Measurements from ENCODE around the gene MMP24. TPM values are rescaled to one million over a fixed set of nuclear protein-coding genes. Genes with fewer than 3 reads are reported as not detected.
"Not testable (repeated sequence)": the region's sequence is repeated elsewhere in the genome, so short reads cannot be mapped to it uniquely, and the experiment has no call there.

Gene MMP24
- total RNA-seq, 1 donor from 2014 or later = 0.35 TPM

- no peak for DNase-seq (ENCODE audit: low spot score)
These were observed 30.9 kb downstream of the MMP24 start for GRCh38 chr20:35257175-35257909.

GRCh38 chr20:35260426-35260825, 33.9 kb downstream of the MMP24 start:
- DNase-seq (ENCODE audit: low spot score) = no peak

GRCh38 chr20:35262321-35262720, 35.8 kb downstream of the MMP24 start:
- not testable (repeated sequence) for DNase-seq (ENCODE audit: low spot score)

- not testable (repeated sequence) for DNase-seq (ENCODE audit: low spot score)
These were observed 36.4 kb downstream of the MMP24 start for GRCh38 chr20:35262731-35263531.

- no peak for DNase-seq (ENCODE audit: low spot score)
These were observed 37.2 kb downstream of the MMP24 start for GRCh38 chr20:35263532-35264341.

- no peak for DNase-seq (ENCODE audit: low spot score)
These were observed 38.3 kb downstream of the MMP24 start for GRCh38 chr20:35264755-35265154.

GRCh38 chr20:35267092-35267491, 40.6 kb downstream of the MMP24 start:
- no peak for DNase-seq (ENCODE audit: low spot score)

GRCh38 chr20:35269055-35269781, 42.7 kb downstream of the MMP24 start:
- no peak for DNase-seq (ENCODE audit: low spot score)

- DNase-seq (ENCODE audit: low spot score) = no peak
These were observed 43.8 kb downstream of the MMP24 start for GRCh38 chr20:35270021-35270902.

GRCh38 chr20:35271073-35271882, 44.8 kb downstream of the MMP24 start:
- DNase-seq (ENCODE audit: low spot score) = no peak

- no peak for DNase-seq (ENCODE audit: low spot score)
These were observed 45.4 kb downstream of the MMP24 start for GRCh38 chr20:35271904-35272303.

- DNase-seq (ENCODE audit: low spot score) = no peak
These were observed 47.1 kb downstream of the MMP24 start for GRCh38 chr20:35273449-35274171.

GRCh38 chr20:35274172-35275092, 47.9 kb downstream of the MMP24 start:
- no peak for DNase-seq (ENCODE audit: low spot score)

GRCh38 chr20:35275741-35276251, 49.3 kb downstream of the MMP24 start:
- no peak for DNase-seq (ENCODE audit: low spot score)

- DNase-seq (ENCODE audit: low spot score) = no peak
These were observed 49.9 kb downstream of the MMP24 start for GRCh38 chr20:35276408-35276807.

- DNase-seq (ENCODE audit: low spot score) = no peak
These were observed 50.6 kb downstream of the MMP24 start for GRCh38 chr20:35277127-35277526.
